Mesothelial cell of epicardium (in vitro differentiated cells): ENCODE data around the gene DPY19L2. TPM values are rescaled to one million over a fixed set of nuclear protein-coding genes. Genes with fewer than 3 reads are reported as not detected.
"Not testable (repeated sequence)": the region's sequence is repeated elsewhere in the genome, so short reads cannot be mapped to it uniquely, and the experiment has no call there.

Source experiments
- DNase-seq, 2 experiments: peaks; one replicate each; pipeline ENCODE4 v3.0.0; 2021; ENCODE audit warnings: low spot score in 2 of 2; ENCODE audit not compliant: unreplicated experiment in 2 of 2
- H3K27ac Mint-ChIP-seq: 2 replicates; pipeline ENCODE4 v1.8.0; 2021; ENCODE audit warnings: mixed read lengths
- H3K27me3 Mint-ChIP-seq: 2 replicates; pipeline ENCODE4 v1.8.0; 2021; ENCODE audit warnings: low read depth, mixed read lengths
- H3K36me3 Mint-ChIP-seq: 2 replicates; pipeline ENCODE4 v1.8.0; 2021; ENCODE audit warnings: mixed read lengths
- H3K4me1 Mint-ChIP-seq: 2 replicates; pipeline ENCODE4 v1.8.0; 2021; ENCODE audit warnings: mixed read lengths
- H3K4me3 Mint-ChIP-seq: 2 replicates; pipeline ENCODE4 v1.8.0; 2021; ENCODE audit warnings: mild to moderate bottlenecking, moderate library complexity, mixed read lengths
- H3K9me3 Mint-ChIP-seq: 2 replicates; pipeline ENCODE4 v1.8.0; 2021; ENCODE audit warnings: mixed read lengths
- total RNA-seq: library from RNA; stranded (reverse); gene quantifications from 3 replicates; pipeline ENCODE4 v1.2.1, GENCODE V29; 2021

The DPY19L2 gene
- total RNA-seq, 1 donor from 2014 or later, result 19.0 TPM

- not testable (repeated sequence) for DNase-seq, H3K27ac Mint-ChIP-seq, H3K9me3 Mint-ChIP-seq, H3K36me3 Mint-ChIP-seq, H3K4me1 Mint-ChIP-seq, H3K4me3 Mint-ChIP-seq, H3K27me3 Mint-ChIP-seq
Measured at GRCh38 chr12:63655543-63656257, 12.6 kb downstream of the DPY19L2 start.

DNA sequence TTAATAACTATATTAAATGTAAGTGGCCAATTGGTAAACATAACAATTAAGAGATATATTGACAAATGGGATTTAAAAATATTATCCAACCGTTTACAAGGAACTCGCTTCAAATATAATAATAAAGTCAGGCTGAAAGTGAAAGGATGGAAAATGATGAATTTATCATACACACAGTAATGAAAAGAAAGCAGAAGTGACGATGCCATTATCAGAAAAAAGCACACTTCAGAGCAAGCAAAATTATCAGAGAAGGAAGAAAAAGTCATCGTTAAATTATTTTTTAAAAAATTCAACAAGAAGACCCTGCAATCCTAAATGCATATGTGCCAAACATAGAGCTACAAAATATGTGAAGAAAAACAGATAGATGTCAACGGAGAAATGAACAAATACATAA is 13.8 kb downstream of the DPY19L2 start:
- H3K27me3 Mint-ChIP-seq, DNase-seq, H3K36me3 Mint-ChIP-seq, H3K4me3 Mint-ChIP-seq, H3K27ac Mint-ChIP-seq, H3K4me1 Mint-ChIP-seq, H3K9me3 Mint-ChIP-seq: not testable (repeated sequence)

DNA sequence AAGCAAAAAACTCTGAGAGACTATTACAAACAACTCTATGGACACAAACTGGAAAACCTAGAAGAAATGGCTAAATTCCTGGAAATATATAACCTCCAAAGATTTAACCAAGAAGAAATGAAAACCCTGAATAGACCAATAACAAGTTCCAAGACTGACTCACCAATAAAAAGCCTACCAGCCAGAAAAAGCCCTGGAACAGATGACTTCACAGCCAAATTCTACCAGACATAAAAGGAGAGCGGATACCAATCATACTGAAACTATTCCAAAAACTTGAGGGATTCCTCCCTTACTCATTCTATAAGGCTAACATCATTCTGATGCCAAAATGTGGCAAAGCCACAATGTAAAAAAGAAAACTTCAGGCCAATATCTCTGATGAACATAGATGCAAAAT is 18.8 kb downstream of the DPY19L2 start:
- not testable (repeated sequence) for DNase-seq, H3K27ac Mint-ChIP-seq, H3K4me3 Mint-ChIP-seq

GRCh38 chr12:63643381-63644140 is 24.7 kb downstream of the DPY19L2 start:
- H3K9me3 Mint-ChIP-seq, H3K36me3 Mint-ChIP-seq, DNase-seq, H3K4me1 Mint-ChIP-seq, H3K27ac Mint-ChIP-seq, H3K4me3 Mint-ChIP-seq, H3K27me3 Mint-ChIP-seq: not testable (repeated sequence)

More for the DNA sequence above, 18.8 kb downstream of the DPY19L2 start:
- not testable (repeated sequence) for H3K27me3 Mint-ChIP-seq, H3K4me1 Mint-ChIP-seq, H3K9me3 Mint-ChIP-seq, H3K36me3 Mint-ChIP-seq

- H3K4me3 Mint-ChIP-seq, H3K4me1 Mint-ChIP-seq, H3K36me3 Mint-ChIP-seq, H3K27ac Mint-ChIP-seq, H3K27me3 Mint-ChIP-seq, H3K9me3 Mint-ChIP-seq, DNase-seq: not testable (repeated sequence)
Measured at GRCh38 chr12:63624258-63624657, 44.0 kb downstream of the DPY19L2 start.

- not testable (repeated sequence) for DNase-seq, H3K4me1 Mint-ChIP-seq, H3K36me3 Mint-ChIP-seq, H3K27me3 Mint-ChIP-seq, H3K27ac Mint-ChIP-seq, H3K9me3 Mint-ChIP-seq, H3K4me3 Mint-ChIP-seq
Measured at GRCh38 chr12:63615544-63615943, 52.7 kb downstream of the DPY19L2 start.

GRCh38 chr12:63611285-63611684 is 57.0 kb downstream of the DPY19L2 start:
- H3K4me1 Mint-ChIP-seq, DNase-seq, H3K27me3 Mint-ChIP-seq, H3K36me3 Mint-ChIP-seq, H3K9me3 Mint-ChIP-seq, H3K27ac Mint-ChIP-seq, H3K4me3 Mint-ChIP-seq: not testable (repeated sequence)

GRCh38 chr12:63609281-63609680 is 59.0 kb downstream of the DPY19L2 start:
- DNase-seq, H3K4me1 Mint-ChIP-seq, H3K9me3 Mint-ChIP-seq, H3K27ac Mint-ChIP-seq, H3K36me3 Mint-ChIP-seq, H3K27me3 Mint-ChIP-seq, H3K4me3 Mint-ChIP-seq: not testable (repeated sequence)

GRCh38 chr12:63604985-63605384 is 63.3 kb downstream of the DPY19L2 start:
- H3K36me3 Mint-ChIP-seq, H3K4me1 Mint-ChIP-seq, H3K4me3 Mint-ChIP-seq, DNase-seq, H3K9me3 Mint-ChIP-seq, H3K27ac Mint-ChIP-seq, H3K27me3 Mint-ChIP-seq: not testable (repeated sequence)

DNA sequence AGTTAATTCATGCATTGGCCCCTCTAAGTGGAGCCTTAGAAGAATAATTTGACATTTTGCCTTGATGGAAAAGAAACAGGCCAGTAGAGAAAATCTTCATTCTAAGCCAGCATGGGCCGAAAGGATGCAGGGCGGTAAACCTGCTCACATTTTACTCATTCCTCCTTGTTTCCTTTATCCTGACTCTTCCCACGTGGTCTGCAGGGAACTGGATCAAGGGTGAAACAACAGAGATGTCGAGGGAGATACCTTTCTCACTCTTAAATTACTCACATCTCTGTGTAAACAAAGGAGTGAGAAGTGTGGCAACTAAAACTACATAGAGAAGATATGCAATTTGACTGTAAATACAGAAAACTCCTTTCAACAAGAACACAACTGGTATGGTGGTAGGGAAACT is 73.5 kb downstream of the DPY19L2 start:
- not testable (repeated sequence) for H3K27me3 Mint-ChIP-seq, H3K9me3 Mint-ChIP-seq, H3K4me1 Mint-ChIP-seq, H3K4me3 Mint-ChIP-seq, DNase-seq, H3K36me3 Mint-ChIP-seq
- H3K27ac Mint-ChIP-seq, result peak overlapping the region; percentile 21

GRCh38 chr12:63584426-63584825 is 83.9 kb downstream of the DPY19L2 start:
- H3K4me3 Mint-ChIP-seq, result not testable (repeated sequence)

GRCh38 chr12:63583289-63583688 is 85.0 kb downstream of the DPY19L2 start:
- not testable (repeated sequence) for H3K36me3 Mint-ChIP-seq, H3K9me3 Mint-ChIP-seq, DNase-seq, H3K4me1 Mint-ChIP-seq, H3K27ac Mint-ChIP-seq, H3K27me3 Mint-ChIP-seq, H3K4me3 Mint-ChIP-seq

More at GRCh38 chr12:63584426-63584825, 83.9 kb downstream of the DPY19L2 start:
- not testable (repeated sequence) for DNase-seq, H3K4me1 Mint-ChIP-seq, H3K27ac Mint-ChIP-seq, H3K27me3 Mint-ChIP-seq, H3K36me3 Mint-ChIP-seq, H3K9me3 Mint-ChIP-seq

DNA sequence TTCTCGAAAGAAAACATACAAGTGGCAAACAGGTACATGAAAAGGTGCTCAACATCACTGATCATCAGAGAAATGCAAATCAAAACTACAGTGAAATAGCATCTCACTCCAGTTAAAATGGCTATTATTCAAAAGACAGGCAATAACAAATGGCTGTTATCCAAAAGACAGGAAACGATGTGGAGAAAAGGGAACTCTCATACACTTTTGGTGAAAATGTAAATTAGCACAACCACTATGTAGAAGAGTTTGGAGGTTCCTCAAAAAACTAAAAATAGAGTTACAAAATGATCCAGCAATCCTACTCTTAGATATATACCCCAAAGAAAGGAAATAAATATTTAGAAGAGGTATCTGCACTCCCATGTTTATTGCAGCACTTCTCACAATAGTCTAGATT is 90.7 kb downstream of the DPY19L2 start:
- not testable (repeated sequence) for H3K4me3 Mint-ChIP-seq, H3K36me3 Mint-ChIP-seq, H3K9me3 Mint-ChIP-seq, H3K27me3 Mint-ChIP-seq, H3K27ac Mint-ChIP-seq, DNase-seq, H3K4me1 Mint-ChIP-seq

- H3K9me3 Mint-ChIP-seq, DNase-seq, H3K4me3 Mint-ChIP-seq, H3K27me3 Mint-ChIP-seq, H3K36me3 Mint-ChIP-seq, H3K27ac Mint-ChIP-seq, H3K4me1 Mint-ChIP-seq: not testable (repeated sequence)
Measured at GRCh38 chr12:63572038-63572437, 96.3 kb downstream of the DPY19L2 start.
